NCI-H524 treated with DMSO at 0.1 percent for 48 hours (cell line): ENCODE results near the gene TLE3.

Source experiments
- DNase-seq: peaks from one replicate; lab custom pipeline; 2025; lab: John Stamatoyannopoulos, UW

TLE3 gene

GRCh38 chr15:70082281-70082900 lies 15.3 kb downstream of the TLE3 start:
- no peak for DNase-seq

- DNase-seq, result no peak
Observed at GRCh38 chr15:70081612-70082011, 16.1 kb downstream of the TLE3 start.

- no peak for DNase-seq
Observed at GRCh38 chr15:70080347-70080746, 17.4 kb downstream of the TLE3 start.

- DNase-seq, result no peak
Observed at GRCh38 chr15:70079888-70080287, 17.8 kb downstream of the TLE3 start.

- no peak for DNase-seq
Observed at GRCh38 chr15:70078578-70079417, 18.9 kb downstream of the TLE3 start.

GRCh38 chr15:70077188-70078147 lies 20.2 kb downstream of the TLE3 start:
- DNase-seq, result no peak

- no peak for DNase-seq
Observed at GRCh38 chr15:70074380-70074779, 23.3 kb downstream of the TLE3 start.

- no peak for DNase-seq
Observed at GRCh38 chr15:70072479-70072878, 25.2 kb downstream of the TLE3 start.

GRCh38 chr15:70071799-70072198 lies 25.9 kb downstream of the TLE3 start:
- no peak for DNase-seq

GRCh38 chr15:70069716-70070115 lies 28.0 kb downstream of the TLE3 start:
- DNase-seq, result no peak

GRCh38 chr15:70068783-70069565 lies 28.7 kb downstream of the TLE3 start:
- no peak for DNase-seq

GRCh38 chr15:70067681-70068080 lies 30.0 kb downstream of the TLE3 start:
- no peak for DNase-seq

- no peak for DNase-seq
Observed at GRCh38 chr15:70067011-70067410, 30.7 kb downstream of the TLE3 start.

- no peak for DNase-seq
Observed at GRCh38 chr15:70066447-70066846, 31.3 kb downstream of the TLE3 start.

GRCh38 chr15:70066004-70066403 lies 31.7 kb downstream of the TLE3 start:
- no peak for DNase-seq

- no peak for DNase-seq
Observed at GRCh38 chr15:70065006-70065722, 32.6 kb downstream of the TLE3 start.

GRCh38 chr15:70064441-70064840 lies 33.3 kb downstream of the TLE3 start:
- DNase-seq, result no peak

GRCh38 chr15:70063980-70064379 lies 33.7 kb downstream of the TLE3 start:
- no peak for DNase-seq

- no peak for DNase-seq
Observed at GRCh38 chr15:70063261-70063925, 34.3 kb downstream of the TLE3 start.

- no peak for DNase-seq
Observed at GRCh38 chr15:70062321-70062956, 35.3 kb downstream of the TLE3 start.
